Type B pancreatic cell (in vitro differentiated cells): ENCODE data around the gene SPAG9. TPM values are rescaled to one million over a fixed set of nuclear protein-coding genes. Genes with fewer than 3 reads are reported as not detected.

Experiments used
- DNase-seq: peaks from one replicate; pipeline ENCODE4 v3.0.0; 2021; ENCODE audit warnings: mixed read lengths; ENCODE audit not compliant: unreplicated experiment; ENCODE audit errors: extremely low spot score
- H3K27ac Mint-ChIP-seq: 2 replicates; pipeline ENCODE4 v1.8.0; 2021; ENCODE audit warnings: mild to moderate bottlenecking, mixed read lengths
- H3K27me3 Mint-ChIP-seq: 2 replicates; pipeline ENCODE4 v1.8.0; 2021; ENCODE audit warnings: mixed read lengths
- H3K36me3 Mint-ChIP-seq: 2 replicates; pipeline ENCODE4 v1.8.0; 2021; ENCODE audit warnings: mixed read lengths
- H3K4me1 Mint-ChIP-seq: one replicate; pipeline ENCODE4 v1.8.0; 2021; ENCODE audit warnings: mixed read lengths; ENCODE audit not compliant: unreplicated experiment
- H3K4me3 Mint-ChIP-seq: 2 replicates; pipeline ENCODE4 v1.8.0; 2021; ENCODE audit warnings: mild to moderate bottlenecking, mixed read lengths
- H3K9me3 Mint-ChIP-seq: 2 replicates; pipeline ENCODE4 v1.8.0; 2021; ENCODE audit warnings: mixed read lengths
- total RNA-seq: library from RNA; stranded (reverse); gene quantifications from 2 replicates; pipeline ENCODE4 v1.2.1, GENCODE V29; 2021; ENCODE audit warnings: low replicate concordance
- TF ChIP-seq, protein P1 (sequence below): fragments of 200-600 bp; sonication (generic); conservative IDR thresholded peaks from 2 replicates; pipeline ENCODE4 v1.5.0; 2021; ENCODE audit warnings: antibody characterized with exemption, mild to moderate bottlenecking

The SPAG9 gene
- total RNA-seq, 1 donor from 2014 or later: 82.9 TPM

DNA sequence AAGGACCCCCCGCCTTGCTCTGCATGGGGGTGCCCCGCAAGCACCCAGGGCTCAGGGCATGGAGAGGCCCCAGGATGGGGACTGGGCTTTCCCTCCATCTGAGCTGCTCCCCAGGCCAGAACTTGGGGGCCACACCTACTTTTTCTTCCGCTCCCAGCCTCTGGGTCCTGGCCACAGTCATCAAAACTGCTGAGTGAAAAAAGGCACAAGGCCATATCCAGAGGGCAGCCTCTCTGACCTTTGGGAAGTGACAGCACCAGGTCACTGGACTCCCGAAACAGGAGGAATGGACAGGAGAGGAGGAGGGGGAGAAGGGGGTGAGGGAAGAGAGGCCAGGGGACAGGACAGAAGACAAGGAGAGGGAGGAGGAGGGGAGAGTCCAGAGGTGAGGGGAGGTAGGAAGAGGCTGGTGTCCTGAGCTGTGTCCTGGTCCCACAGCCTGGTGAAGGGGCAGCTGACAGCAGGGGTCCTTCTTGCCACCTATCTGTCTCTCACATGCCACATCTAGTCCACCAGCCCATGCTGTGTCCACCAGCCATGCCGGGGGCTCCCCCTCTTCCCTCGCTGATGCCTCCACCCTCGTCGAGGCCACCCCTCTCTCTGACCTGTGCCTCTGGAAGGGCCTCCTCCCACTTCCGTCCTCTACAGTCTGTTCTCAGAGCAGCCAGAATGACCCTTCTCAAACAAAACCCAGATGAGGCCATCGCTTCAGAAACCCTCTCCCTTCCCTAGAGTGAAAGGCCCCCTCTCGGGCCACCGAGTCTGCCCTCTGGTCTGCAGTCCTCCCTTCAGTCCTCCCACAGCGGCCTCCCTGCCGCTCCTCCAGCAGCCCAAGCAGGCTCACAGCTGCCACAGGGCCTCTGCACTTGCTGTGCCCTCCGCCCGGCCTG, 180.6 kb downstream of the SPAG9 start:
- TF ChIP-seq, protein P1, sequence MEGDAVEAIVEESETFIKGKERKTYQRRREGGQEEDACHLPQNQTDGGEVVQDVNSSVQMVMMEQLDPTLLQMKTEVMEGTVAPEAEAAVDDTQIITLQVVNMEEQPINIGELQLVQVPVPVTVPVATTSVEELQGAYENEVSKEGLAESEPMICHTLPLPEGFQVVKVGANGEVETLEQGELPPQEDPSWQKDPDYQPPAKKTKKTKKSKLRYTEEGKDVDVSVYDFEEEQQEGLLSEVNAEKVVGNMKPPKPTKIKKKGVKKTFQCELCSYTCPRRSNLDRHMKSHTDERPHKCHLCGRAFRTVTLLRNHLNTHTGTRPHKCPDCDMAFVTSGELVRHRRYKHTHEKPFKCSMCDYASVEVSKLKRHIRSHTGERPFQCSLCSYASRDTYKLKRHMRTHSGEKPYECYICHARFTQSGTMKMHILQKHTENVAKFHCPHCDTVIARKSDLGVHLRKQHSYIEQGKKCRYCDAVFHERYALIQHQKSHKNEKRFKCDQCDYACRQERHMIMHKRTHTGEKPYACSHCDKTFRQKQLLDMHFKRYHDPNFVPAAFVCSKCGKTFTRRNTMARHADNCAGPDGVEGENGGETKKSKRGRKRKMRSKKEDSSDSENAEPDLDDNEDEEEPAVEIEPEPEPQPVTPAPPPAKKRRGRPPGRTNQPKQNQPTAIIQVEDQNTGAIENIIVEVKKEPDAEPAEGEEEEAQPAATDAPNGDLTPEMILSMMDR: no peak
- no peak overlapping the region for H3K27ac Mint-ChIP-seq
- H3K9me3 Mint-ChIP-seq: no peaks in the 10 kb centered on the region
- H3K4me1 Mint-ChIP-seq: peaks cover 5% of the 10 kb centered on the region
- H3K27me3 Mint-ChIP-seq: no peaks in the 10 kb centered on the region
- H3K36me3 Mint-ChIP-seq: no peaks in the 10 kb centered on the region
- no peak for DNase-seq
- no peak overlapping the region for H3K4me3 Mint-ChIP-seq

GRCh38 chr17:50939542-50939794, 181.2 kb downstream of the SPAG9 start:
- no peak overlapping the region for H3K4me3 Mint-ChIP-seq
- H3K27ac Mint-ChIP-seq: no peak overlapping the region
- TF ChIP-seq, protein P1: no peak
- H3K4me1 Mint-ChIP-seq: peaks cover 7% of the 10 kb centered on the region
- H3K27me3 Mint-ChIP-seq: no peaks in the 10 kb centered on the region
- H3K9me3 Mint-ChIP-seq: no peaks in the 10 kb centered on the region
- no peak for DNase-seq
- no peaks in the 10 kb centered on the region for H3K36me3 Mint-ChIP-seq

- H3K4me1 Mint-ChIP-seq: peaks cover 9% of the 10 kb centered on the region
- no peaks in the 10 kb centered on the region for H3K27me3 Mint-ChIP-seq
- no peak for DNase-seq
- no peak overlapping the region for H3K4me3 Mint-ChIP-seq
- H3K27ac Mint-ChIP-seq: no peak overlapping the region
- no peaks in the 10 kb centered on the region for H3K36me3 Mint-ChIP-seq
- TF ChIP-seq, protein P1: no peak
- H3K9me3 Mint-ChIP-seq: no peaks in the 10 kb centered on the region
Measured at GRCh38 chr17:50938821-50939541, 181.7 kb downstream of the SPAG9 start.

- peaks cover 22% of the 10 kb centered on the region for H3K4me1 Mint-ChIP-seq
- H3K27me3 Mint-ChIP-seq: no peaks in the 10 kb centered on the region
- H3K4me3 Mint-ChIP-seq: no peak overlapping the region
- TF ChIP-seq, protein P1: no peak
- DNase-seq: no peak
- H3K36me3 Mint-ChIP-seq: no peaks in the 10 kb centered on the region
- H3K27ac Mint-ChIP-seq: no peak overlapping the region
- H3K9me3 Mint-ChIP-seq: no peaks in the 10 kb centered on the region
Measured at GRCh38 chr17:50935996-50936266, 184.7 kb downstream of the SPAG9 start.

GRCh38 chr17:50935221-50935995, 185.3 kb downstream of the SPAG9 start:
- no peak overlapping the region for H3K27ac Mint-ChIP-seq
- H3K36me3 Mint-ChIP-seq: no peaks in the 10 kb centered on the region
- no peaks in the 10 kb centered on the region for H3K27me3 Mint-ChIP-seq
- no peak for DNase-seq
- no peaks in the 10 kb centered on the region for H3K9me3 Mint-ChIP-seq
- peaks cover 25% of the 10 kb centered on the region for H3K4me1 Mint-ChIP-seq
- TF ChIP-seq, protein P1: no peak
- no peak overlapping the region for H3K4me3 Mint-ChIP-seq
